ENCODE data around the gene LRFN2.

DNA sequence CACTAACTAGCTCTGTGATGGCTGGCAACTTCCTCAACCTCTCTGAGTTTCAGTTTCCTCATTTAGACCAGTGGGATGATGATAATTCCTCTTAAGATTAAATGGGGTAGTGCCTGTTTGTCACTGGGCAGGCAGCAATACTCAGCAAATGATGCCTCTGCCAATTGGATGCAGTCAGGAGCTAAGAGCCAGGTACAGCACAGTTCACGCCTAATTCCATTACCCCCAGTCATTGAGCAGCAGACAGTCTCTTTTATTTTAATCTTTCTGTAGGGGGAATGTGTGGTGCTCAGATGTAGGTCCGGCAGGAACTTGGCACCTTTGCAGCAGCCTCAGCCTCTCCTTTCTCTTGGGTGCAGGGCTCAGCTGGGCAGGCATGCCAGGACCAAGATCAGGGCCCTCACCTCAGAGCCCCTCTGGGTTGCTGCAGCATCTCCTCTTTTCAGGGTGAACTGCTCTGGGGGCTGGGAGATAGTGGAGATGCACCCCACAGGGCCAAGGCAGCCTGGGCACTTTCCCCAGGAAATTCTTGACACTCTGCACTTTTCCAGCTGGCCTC lies 243.8 kb downstream of the LRFN2 start:
- TF ChIP-seq POLR2A (IDR thresholded peaks at IDR 0.05; ENCODE audit: low read depth, low read length): no peak
- no peak for TF ChIP-seq POLR2AphosphoS5 (IDR thresholded peaks at IDR 0.05; ENCODE audit: low read depth, low read length)
- TF ChIP-seq PAX5 (IDR thresholded peaks at IDR 0.05; ENCODE audit: insufficient read depth, low read length, severe bottlenecking): no peak

Measured in GM12891 (cell line).